GM12878 (cell line): ENCODE measurements around the gene DOCK9. TPM values are rescaled to one million over a fixed set of nuclear protein-coding genes. Genes with fewer than 3 reads are reported as not detected.

Experiments used
- ATAC-seq: fragments of 200-7000 bp; cut with Tn5 transposase; 3 replicates; pipeline ENCODE4 v1.9.1; 2020; ENCODE audit warnings: mild to moderate bottlenecking, moderate library complexity
- BruUV-seq: library from RNA; stranded (reverse); fragments of 400-500 nt; replicated peaks from 2 replicates; lab custom pipeline; 2021; lab: Mats Ljungman, UMichigan
- CTCF ChIA-PET: fragments of 300-600 bp; sonication (Branson Sonifier 250); formaldehyde crosslinking; extraction: SDS; loops from one replicate; lab custom pipeline; 2021; ENCODE audit warnings: inconsistent platforms; lab: Yijun Ruan, JAX
- POLR2A ChIA-PET: fragments of 350-600 bp; formaldehyde crosslinking; extraction: SDS; loops from one replicate; lab custom pipeline; 2021; ENCODE audit warnings: inconsistent platforms; lab: Charles Lee
- RAD21 ChIA-PET: fragments of 300-600 bp; sonication (Branson Sonifier 250); formaldehyde crosslinking; loops from one replicate; lab custom pipeline; 2023; ENCODE audit warnings: antibody characterized with exemption; ENCODE audit not compliant: unreplicated experiment; lab: Charles Lee
- SMC1A ChIA-PET: fragments of 300-600 bp; sonication (Branson Sonifier 250); formaldehyde crosslinking; loops from one replicate; lab custom pipeline; 2023; ENCODE audit not compliant: unreplicated experiment, uncharacterized antibody; lab: Charles Lee
- DNase-seq: peaks from one replicate; pipeline ENCODE4 v3.0.0-alpha.2; 2011; ENCODE audit warnings: low read depth, low spot score
- FAIRE-seq: peaks from 3 replicates; lab custom pipeline; 2011; peaks lifted over from hg19 to GRCh38; lab: Jason Lieb, UNC
- H2AFZ ChIP-seq: 2 replicates; pipeline ENCODE4 v1.6.0; 2011; ENCODE audit warnings: low read depth, low read length, control low read depth; ENCODE audit not compliant: control insufficient read depth
- H3K27ac ChIP-seq: 2 replicates; pipeline ENCODE4 v1.5.1; 2011; ENCODE audit warnings: control low read depth; ENCODE audit not compliant: control insufficient read depth, insufficient read depth
- H3K27me3 ChIP-seq, 2 experiments: replicated peaks in 1 of 2; 2 replicates each; pipeline versions ENCODE4 v1.6.0 to v1.6.1; 2011; ENCODE audit warnings: low read length in 1 of 2; ENCODE audit not compliant: control insufficient read depth in 2 of 2, insufficient read depth in 2 of 2
- H3K36me3 ChIP-seq, 2 experiments: 2 replicates each; pipeline ENCODE4 v1.5.1; 2011; ENCODE audit warnings: low read length in 1 of 2; ENCODE audit not compliant: control insufficient read depth in 2 of 2, insufficient read depth in 2 of 2
- H3K4me1 ChIP-seq: 2 replicates; pipeline ENCODE4 v1.6.1; 2011; ENCODE audit warnings: mild to moderate bottlenecking, low read length, moderate library complexity, mixed read lengths; ENCODE audit not compliant: control insufficient read depth, insufficient read depth
- H3K4me2 ChIP-seq: 2 replicates; pipeline ENCODE4 v1.6.0; 2011; ENCODE audit warnings: control low read depth; ENCODE audit not compliant: control insufficient read depth, insufficient read depth
- H3K4me3 ChIP-seq: fragments of 200-600 bp; sonication (generic); 2 replicates; pipeline ENCODE4 v1.5.1; 2016
- H3K79me2 ChIP-seq: 2 replicates; pipeline ENCODE4 v1.6.0; 2011; ENCODE audit warnings: low read length; ENCODE audit not compliant: control insufficient read depth, insufficient read depth
- H3K9ac ChIP-seq: 2 replicates; pipeline ENCODE4 v1.8.0; 2011; ENCODE audit warnings: low read length, control low read depth, mixed read lengths; ENCODE audit not compliant: control insufficient read depth, insufficient read depth
- H3K9me3 ChIP-seq: replicated peaks from 3 replicates; pipeline ENCODE4 v1.5.1; 2011; ENCODE audit warnings: mild to moderate bottlenecking, low read length; ENCODE audit not compliant: control insufficient read depth, insufficient read depth
- H4K20me1 ChIP-seq: 2 replicates; pipeline ENCODE4 v1.6.0; 2011; ENCODE audit not compliant: control insufficient read depth, insufficient read depth
- ASH2L ChIP-seq: fragments of 300-600, 200-600 bp; sonication (generic); IDR thresholded peaks from 2 replicates; pipeline ENCODE4 v1.6.1; 2017; ENCODE audit warnings: low read depth, mild to moderate bottlenecking, borderline replicate concordance
- ATF7 ChIP-seq: fragments of 450-650 bp; IDR thresholded peaks from 2 replicates; pipeline ENCODE4 v1.6.1; 2016; ENCODE audit warnings: low read depth, mild to moderate bottlenecking
- CBX5 ChIP-seq: sonication (generic); IDR thresholded peaks from 2 replicates; pipeline ENCODE4 v1.6.1; 2016; ENCODE audit warnings: low read depth, moderate library complexity, mild to moderate bottlenecking, inconsistent platforms
- EED ChIP-seq: sonication (generic); IDR thresholded peaks from 2 replicates; pipeline ENCODE4 v1.6.1; 2016; ENCODE audit warnings: antibody characterized with exemption, low read depth
- ESRRA ChIP-seq: IDR thresholded peaks from 2 replicates; pipeline ENCODE4 v1.6.1; 2012; ENCODE audit warnings: mild to moderate bottlenecking, low read length, improper control_type of control experiment
- EZH2 ChIP-seq: IDR thresholded peaks from 2 replicates; pipeline ENCODE4 v1.6.1; 2012; ENCODE audit warnings: low read depth, mild to moderate bottlenecking, control low read depth, inconsistent platforms, low read length, borderline replicate concordance; ENCODE audit not compliant: control insufficient read depth
- FOXK2 ChIP-seq: fragments of 450-650 bp; IDR thresholded peaks from 2 replicates; pipeline ENCODE4 v1.6.1; 2017; ENCODE audit warnings: mild to moderate bottlenecking, moderate library complexity
- KLF5 ChIP-seq: fragments of 450-650 bp; IDR thresholded peaks from 2 replicates; pipeline ENCODE4 v1.6.1; 2014; ENCODE audit warnings: mild to moderate bottlenecking; ENCODE audit not compliant: partially characterized antibody
- PAX8 ChIP-seq: fragments of 450-650 bp; IDR thresholded peaks from 2 replicates; pipeline ENCODE4 v1.6.1; 2017; ENCODE audit warnings: mild to moderate bottlenecking, moderate library complexity
- RUNX3 ChIP-seq: IDR thresholded peaks from 2 replicates; pipeline ENCODE4 v1.6.1; 2012; ENCODE audit warnings: low read length, inconsistent platforms
- SMC3 ChIP-seq: IDR thresholded peaks from 2 replicates; pipeline ENCODE4 v1.6.1; 2011; ENCODE audit warnings: low read length, improper control_type of control experiment, borderline replicate concordance
- SREBF2 ChIP-seq: IDR thresholded peaks from 2 replicates; pipeline ENCODE4 v1.6.1; 2012; ENCODE audit warnings: mild to moderate bottlenecking, low read length
- WGBS: methylation state at CpG from one replicate; pipeline ENCODE4 v1.1.6; 2016; ENCODE audit warnings: low lambda C conversion rate; ENCODE audit not compliant: insufficient replicate concordance, insufficient coverage; ENCODE audit errors: missing lambda C conversion rate; 5-methylcytosine and 5-hydroxymethylcytosine counted together
- in situ Hi-C: fragments of 300-500 bp; cut with MboI; formaldehyde crosslinking; loops from 9 replicates; pipeline ENCODE4 v1.14.3; 2018; ENCODE audit warnings: mixed read lengths
- intact Hi-C: fragments of 100-400 bp; cut with micrococcal nuclease; formaldehyde crosslinking; loops from one replicate; pipeline ENCODE4 v1.14.2; 2022; ENCODE audit not compliant: unreplicated experiment
- polyA plus RNA-seq, 11 experiments: library from polyadenylated mRNA; depleted of rRNA in 4 of 11; unstranded in 6 of 11; stranded (reverse) in 5 of 11; fragments of >200 nt; fragmentation: Nextera tagmentation in 4 of 11; fragmentation: Illumina TruSeq in 1 of 11; extraction: Ambion mirVana in 4 of 11; extraction: Trizol in 1 of 11; gene quantifications; 1 replicate in 1 of 11; 2 replicates in 10 of 11; pipeline versions ENCODE4 v1.2.1 to v1.2.3, GENCODE V29; 2011 to 2016; ENCODE audit warnings: inconsistent platforms in 2 of 11, missing spikeins in 2 of 11, low read depth in 1 of 11
- total RNA-seq, 4 experiments: library from RNA; depleted of rRNA in 3 of 4; stranded (reverse); fragments of >200 nt in 3 of 4; fragmentation: Illumina TruSeq in 1 of 4; extraction: Trizol in 1 of 4; gene quantifications; 2 replicates each; pipeline versions ENCODE4 v1.2.1 to v1.2.3, GENCODE V29; 2013 to 2021
- TF ChIP-seq, protein P1 (sequence below): IDR thresholded peaks from 2 replicates; pipeline ENCODE4 v1.6.1; 2012; ENCODE audit warnings: low read depth, low read length, improper control_type of control experiment
- TF ChIP-seq, protein P2 (sequence below): fragments of 450-650 bp; IDR thresholded peaks from 2 replicates; pipeline ENCODE4 v1.6.1; 2017; ENCODE audit warnings: low read depth, mild to moderate bottlenecking, moderate library complexity

DOCK9 gene
- total and polyA plus RNA-seq, 10 of the 15 experiments (the other 5 are each of a cell fraction or from before 2014, with no cell fraction given) = 0.09 to 2.9 (median 0.74) TPM

DNA sequence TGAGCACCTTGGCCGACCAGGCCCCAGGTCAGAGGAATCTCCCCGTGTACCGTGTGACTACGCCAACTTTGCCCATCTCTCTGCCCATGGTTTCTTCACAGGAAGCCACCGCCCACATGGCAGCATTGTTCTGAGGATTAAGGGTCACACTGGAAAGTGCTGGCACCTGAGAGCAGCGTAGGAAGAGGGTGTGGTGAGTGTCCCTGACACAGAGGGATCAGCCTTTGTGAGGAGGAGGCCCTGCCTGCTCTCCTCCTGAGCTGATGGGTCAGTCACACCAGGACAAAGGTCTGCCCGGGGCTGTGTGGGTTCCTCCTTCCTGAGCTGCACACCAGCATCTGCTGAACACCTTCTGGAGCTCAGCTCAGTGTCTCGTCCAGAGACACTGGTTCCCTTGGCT, 193.2 kb downstream of the DOCK9 start:
- SMC1A ChIA-PET = no interaction called here

DNA sequence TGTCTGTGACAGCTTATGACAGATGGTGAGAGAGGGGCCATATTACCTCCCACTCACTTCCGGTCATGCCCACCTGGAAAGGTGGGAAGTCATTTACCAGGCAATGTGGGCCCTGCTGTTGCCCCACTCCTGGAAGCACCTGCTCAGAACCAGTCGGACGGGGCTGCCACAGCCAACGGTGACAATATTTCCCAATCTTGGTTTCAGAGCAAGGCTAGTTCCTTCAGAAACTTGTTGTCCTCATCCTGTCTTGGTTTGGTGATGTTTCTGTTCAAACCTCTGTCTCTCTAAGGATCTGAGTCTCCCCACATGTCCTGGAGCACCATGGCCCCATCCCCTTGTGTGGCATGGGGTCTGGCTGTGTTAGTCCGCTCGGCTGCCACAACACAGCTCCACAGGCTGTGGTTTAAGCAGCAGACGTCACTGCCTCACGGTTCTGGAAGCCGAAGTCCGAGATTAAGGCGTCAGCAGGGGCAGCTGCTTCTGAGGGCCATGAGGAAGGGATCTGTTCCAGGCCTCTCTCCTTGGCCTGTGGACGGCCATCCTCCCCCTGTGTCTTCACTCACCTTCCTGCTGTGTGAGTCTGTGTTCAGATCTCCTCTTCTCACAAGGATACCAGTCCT, 193.9 kb downstream of the DOCK9 start:
- Histone ChIP-seq H2AFZ (no peak overlapping the region), H3K4me1 (no peaks in the 10 kb centered on the region), H3K27me3 (no peaks in the 10 kb centered on the region), H3K36me3 (no peaks in the 10 kb centered on the region)
- no TSS peak for BruUV-seq
- no peak for FAIRE-seq
- ATAC-seq = no peak
- DNase-seq = no peak
- intact Hi-C loops = no loop called here
- TF ChIP-seq PAX8 (no peak), KLF5 (no peak), CBX5 (no peak), RUNX3 (no peak), EED (no peak), ATF7 (no peak), ESRRA (no peak), SMC3 (no peak), FOXK2 (no peak), EZH2 (no peak)
- TF ChIP-seq, protein P1, sequence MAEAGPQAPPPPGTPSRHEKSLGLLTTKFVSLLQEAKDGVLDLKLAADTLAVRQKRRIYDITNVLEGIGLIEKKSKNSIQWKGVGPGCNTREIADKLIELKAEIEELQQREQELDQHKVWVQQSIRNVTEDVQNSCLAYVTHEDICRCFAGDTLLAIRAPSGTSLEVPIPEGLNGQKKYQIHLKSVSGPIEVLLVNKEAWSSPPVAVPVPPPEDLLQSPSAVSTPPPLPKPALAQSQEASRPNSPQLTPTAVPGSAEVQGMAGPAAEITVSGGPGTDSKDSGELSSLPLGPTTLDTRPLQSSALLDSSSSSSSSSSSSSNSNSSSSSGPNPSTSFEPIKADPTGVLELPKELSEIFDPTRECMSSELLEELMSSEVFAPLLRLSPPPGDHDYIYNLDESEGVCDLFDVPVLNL = no peak
- TF ChIP-seq, protein P2, sequence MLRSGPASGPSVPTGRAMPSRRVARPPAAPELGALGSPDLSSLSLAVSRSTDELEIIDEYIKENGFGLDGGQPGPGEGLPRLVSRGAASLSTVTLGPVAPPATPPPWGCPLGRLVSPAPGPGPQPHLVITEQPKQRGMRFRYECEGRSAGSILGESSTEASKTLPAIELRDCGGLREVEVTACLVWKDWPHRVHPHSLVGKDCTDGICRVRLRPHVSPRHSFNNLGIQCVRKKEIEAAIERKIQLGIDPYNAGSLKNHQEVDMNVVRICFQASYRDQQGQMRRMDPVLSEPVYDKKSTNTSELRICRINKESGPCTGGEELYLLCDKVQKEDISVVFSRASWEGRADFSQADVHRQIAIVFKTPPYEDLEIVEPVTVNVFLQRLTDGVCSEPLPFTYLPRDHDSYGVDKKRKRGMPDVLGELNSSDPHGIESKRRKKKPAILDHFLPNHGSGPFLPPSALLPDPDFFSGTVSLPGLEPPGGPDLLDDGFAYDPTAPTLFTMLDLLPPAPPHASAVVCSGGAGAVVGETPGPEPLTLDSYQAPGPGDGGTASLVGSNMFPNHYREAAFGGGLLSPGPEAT = no peak
- TF ChIP-seq, all 136 proteins: peak for 0
- H3K4me2 ChIP-seq = no peak overlapping the region
- WGBS = 48% methylated on average over 12 of the region's 12 CpGs
- no peaks in the 10 kb centered on the region for H4K20me1 ChIP-seq
- H3K27ac ChIP-seq = no peak overlapping the region
- POLR2A ChIA-PET = no interaction called here
- no peak overlapping the region for H3K9ac ChIP-seq
- no peak overlapping the region for H3K4me3 ChIP-seq
- H3K79me2 ChIP-seq = no peaks in the 10 kb centered on the region
- in situ Hi-C loops = no loop called here
- SMC1A ChIA-PET = no interaction called here
- RAD21 ChIA-PET = no interaction called here
- CTCF ChIA-PET = no interaction called here
- H3K9me3 ChIP-seq = no peaks in the 10 kb centered on the region

More for the DNA sequence above, 193.2 kb downstream of the DOCK9 start:
- Histone ChIP-seq H3K4me3 (no peak overlapping the region), H4K20me1 (no peaks in the 10 kb centered on the region), H3K27ac (no peak overlapping the region), H3K4me2 (no peak overlapping the region), H2AFZ (no peak overlapping the region), H3K9ac (no peak overlapping the region), H3K27me3 (no peaks in the 10 kb centered on the region), H3K4me1 (no peaks in the 10 kb centered on the region), H3K36me3 (no peaks in the 10 kb centered on the region), H3K79me2 (no peaks in the 10 kb centered on the region), H3K9me3 (no peaks in the 10 kb centered on the region)
- no TSS peak for BruUV-seq
- DNase-seq (no peak), FAIRE-seq (no peak), ATAC-seq (no peak; the same call in 2 of the 3 replicates)
- WGBS = 14% methylated on average over 8 of the region's 8 CpGs
- CTCF ChIA-PET = no interaction called here
- in situ Hi-C loops = no loop called here
- no peak for TF ChIP-seq ASH2L
- TF ChIP-seq SREBF2 = no peak
- POLR2A ChIA-PET = no interaction called here
- RAD21 ChIA-PET = no interaction called here
- intact Hi-C loops = no loop called here
